Stomach (tissue), 4 donors: Measurements from ENCODE around the gene CXCL12.

ENCODE experiments used
- POLR2AphosphoS5 ChIP-seq, 3 donors: sonication (generic); formaldehyde crosslinking; IDR thresholded peaks; one replicate each; pipeline ENCODE4 v1.6.1; 2016; ENCODE audit warnings: antibody characterized with exemption in 3 of 3
- TF ChIP-seq, protein P1 (sequence below), 7 experiments: fragments of 450-650 bp in 4 of 7; fragments of 200-600 bp in 3 of 7; sonication (generic) in 3 of 7; IDR thresholded peaks; one replicate each; pipeline ENCODE4 v1.5.1; 2016 to 2019; ENCODE audit warnings: antibody characterized with exemption in 7 of 7, control low read depth in 2 of 7, mild to moderate bottlenecking in 1 of 7

DNA sequence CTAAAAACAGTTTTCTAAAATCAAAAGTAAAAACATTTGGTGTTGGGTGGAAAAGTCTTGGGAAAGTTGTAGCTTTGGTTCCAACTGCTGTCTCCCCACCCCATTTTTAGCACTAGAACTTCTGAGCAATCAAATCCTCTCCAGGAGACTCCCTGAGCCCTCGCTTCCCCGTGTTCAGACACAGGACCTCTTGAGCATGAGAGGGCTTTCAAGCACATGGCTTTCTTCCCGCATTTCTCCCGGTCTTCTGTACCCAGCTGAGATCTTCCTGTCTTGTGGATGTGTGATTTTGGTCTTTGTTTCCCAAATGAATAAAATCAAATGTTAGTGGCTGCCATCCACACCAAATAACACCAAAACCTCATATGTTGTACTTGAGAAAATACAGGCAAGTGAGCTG lies 5.0 kb downstream of the CXCL12 start:
- TF ChIP-seq POLR2AphosphoS5 (IDR thresholded peaks at IDR 0.05): no peak
- TF ChIP-seq, protein P1, sequence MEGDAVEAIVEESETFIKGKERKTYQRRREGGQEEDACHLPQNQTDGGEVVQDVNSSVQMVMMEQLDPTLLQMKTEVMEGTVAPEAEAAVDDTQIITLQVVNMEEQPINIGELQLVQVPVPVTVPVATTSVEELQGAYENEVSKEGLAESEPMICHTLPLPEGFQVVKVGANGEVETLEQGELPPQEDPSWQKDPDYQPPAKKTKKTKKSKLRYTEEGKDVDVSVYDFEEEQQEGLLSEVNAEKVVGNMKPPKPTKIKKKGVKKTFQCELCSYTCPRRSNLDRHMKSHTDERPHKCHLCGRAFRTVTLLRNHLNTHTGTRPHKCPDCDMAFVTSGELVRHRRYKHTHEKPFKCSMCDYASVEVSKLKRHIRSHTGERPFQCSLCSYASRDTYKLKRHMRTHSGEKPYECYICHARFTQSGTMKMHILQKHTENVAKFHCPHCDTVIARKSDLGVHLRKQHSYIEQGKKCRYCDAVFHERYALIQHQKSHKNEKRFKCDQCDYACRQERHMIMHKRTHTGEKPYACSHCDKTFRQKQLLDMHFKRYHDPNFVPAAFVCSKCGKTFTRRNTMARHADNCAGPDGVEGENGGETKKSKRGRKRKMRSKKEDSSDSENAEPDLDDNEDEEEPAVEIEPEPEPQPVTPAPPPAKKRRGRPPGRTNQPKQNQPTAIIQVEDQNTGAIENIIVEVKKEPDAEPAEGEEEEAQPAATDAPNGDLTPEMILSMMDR (IDR thresholded peaks at IDR 0.05): no peak
